Measurements from ENCODE around the gene NFYC. TPM values are rescaled to one million over a fixed set of nuclear protein-coding genes. Genes with fewer than 3 reads are reported as not detected.

NFYC gene
- total RNA-seq, 2 experiments from 2014 or later, result 52.6 to 61.7 TPM

GRCh38 chr1:40709100-40709801 lies 17.7 kb downstream of the NFYC start:
- CTCF ChIA-PET, result interaction anchor here (0.9 to 1.4 kb wide), 3 partner anchors 18 to 65 kb away, joined by 3 to 4 read pairs (median 3); partner anchors contain the start of gene NFYC
- Mint-ChIP-seq H3K27me3 (no peaks in the 10 kb centered on the region), H3K4me1 (ENCODE audit: low read depth) (peaks cover 63% of the 10 kb centered on the region), H3K4me3 (peak overlapping the region; percentile 87), H3K36me3 (peaks cover 6% of the 10 kb centered on the region), H3K27ac (peak overlapping the region; percentile 89), H3K9me3 (no peaks in the 10 kb centered on the region)
- intact Hi-C loops (cut with micrococcal nuclease), result loop anchor here (1.0 kb wide), 1 partner anchor 18 kb away; the partner anchor contains the start of gene NFYC
- POLR2A ChIA-PET, result interaction anchor here (1.3 to 2.2 kb wide), 2 partner anchors 15 to 18 kb away, joined by 3 to 6 read pairs; partner anchors contain the start of gene NFYC
- peak; percentile 79 for DNase-seq

GRCh38 chr1:40709802-40710278 lies 18.3 kb downstream of the NFYC start:
- H3K4me1 Mint-ChIP-seq (ENCODE audit: low read depth), result peaks cover 58% of the 10 kb centered on the region
- no peak for DNase-seq
- H3K9me3 Mint-ChIP-seq, result no peaks in the 10 kb centered on the region
- H3K36me3 Mint-ChIP-seq, result peaks cover 6% of the 10 kb centered on the region
- POLR2A ChIA-PET, result interaction anchor here (2.2 kb wide), 1 partner anchor 16 kb away, joined by 6 read pairs; no protein-coding TSS in a partner anchor
- H3K27ac Mint-ChIP-seq, result peak overlapping the region; percentile 89
- no peaks in the 10 kb centered on the region for H3K27me3 Mint-ChIP-seq
- CTCF ChIA-PET, result interaction anchor here (0.9 to 1.3 kb wide), 2 partner anchors 18 to 41 kb away, joined by 3 read pairs; partner anchors contain the start of gene NFYC
- intact Hi-C loops (cut with micrococcal nuclease), result loop anchor here (1.0 kb wide), 1 partner anchor 19 kb away; the partner anchor contains the start of gene NFYC
- H3K4me3 Mint-ChIP-seq, result peak overlapping the region; percentile 87

- Mint-ChIP-seq H3K9me3 (no peaks in the 10 kb centered on the region), H3K27ac (peak overlapping the region; percentile 52), H3K4me3 (no peak overlapping the region), H3K27me3 (no peaks in the 10 kb centered on the region), H3K36me3 (peaks cover 6% of the 10 kb centered on the region), H3K4me1 (ENCODE audit: low read depth) (peaks cover 56% of the 10 kb centered on the region)
- ChIA-PET POLR2A (interaction anchor here (1.4 kb wide), 1 partner anchor 19 kb away, joined by 4 read pairs; the partner anchor contains the start of gene NFYC), CTCF (interaction anchor here (0.9 kb wide), 1 partner anchor 19 kb away, joined by 3 read pairs; the partner anchor contains the start of gene NFYC)
- DNase-seq, result no peak
- intact Hi-C loops (cut with micrococcal nuclease), result no loop called here
Measured at GRCh38 chr1:40710581-40711315, 19.2 kb downstream of the NFYC start.

- no peaks in the 10 kb centered on the region for H3K27me3 Mint-ChIP-seq
- ChIA-PET POLR2A (interaction anchor here (1.4 kb wide), 1 partner anchor 20 kb away, joined by 4 read pairs; the partner anchor contains the start of gene NFYC), CTCF (interaction anchor here (0.8 to 1.2 kb wide), 2 partner anchors 10 to 82 kb away, joined by 3 to 4 read pairs; no protein-coding TSS in a partner anchor)
- peak overlapping the region; percentile 52 for H3K27ac Mint-ChIP-seq
- no peak overlapping the region for H3K4me3 Mint-ChIP-seq
- peaks cover 6% of the 10 kb centered on the region for H3K36me3 Mint-ChIP-seq
- H3K9me3 Mint-ChIP-seq, result no peaks in the 10 kb centered on the region
- intact Hi-C loops (cut with micrococcal nuclease), result no loop called here
- peaks cover 61% of the 10 kb centered on the region for H3K4me1 Mint-ChIP-seq (ENCODE audit: low read depth)
- peak; percentile 22 for DNase-seq
Measured at GRCh38 chr1:40711465-40712404, 20.2 kb downstream of the NFYC start.

- H3K4me3 Mint-ChIP-seq, result no peak overlapping the region
Measured at GRCh38 chr1:40712405-40712944, 21.0 kb downstream of the NFYC start.

DNA sequence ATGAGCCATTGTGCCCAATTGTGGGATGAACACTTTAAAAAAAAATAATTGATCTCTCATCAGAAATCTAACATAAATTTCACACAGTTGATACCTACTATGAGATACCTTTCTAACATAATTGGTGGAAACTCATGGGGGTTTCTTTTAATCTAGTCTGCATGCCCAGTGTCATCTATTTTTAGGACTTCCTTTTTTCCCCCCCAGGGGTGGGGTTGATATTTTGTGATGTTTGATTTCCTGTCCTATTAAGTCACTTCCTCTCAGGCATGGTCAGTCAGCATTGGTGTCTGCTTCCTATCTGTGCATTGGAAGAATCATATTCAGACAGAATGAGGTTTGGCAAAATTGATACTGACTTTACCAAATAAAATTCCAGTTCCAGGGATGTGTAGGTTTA lies 21.5 kb downstream of the NFYC start:
- Mint-ChIP-seq H3K36me3 (peaks cover 6% of the 10 kb centered on the region), H3K27ac (peak overlapping the region; percentile 69)
- CTCF ChIA-PET, result no interaction called here

More at GRCh38 chr1:40712405-40712944, 21.0 kb downstream of the NFYC start:
- intact Hi-C loops (cut with micrococcal nuclease), result no loop called here
- Mint-ChIP-seq H3K27ac (no peak overlapping the region), H3K9me3 (no peaks in the 10 kb centered on the region), H3K27me3 (no peaks in the 10 kb centered on the region), H3K36me3 (peaks cover 6% of the 10 kb centered on the region), H3K4me1 (ENCODE audit: low read depth) (peaks cover 66% of the 10 kb centered on the region)
- ChIA-PET POLR2A (interaction anchor here (1.4 kb wide), 1 partner anchor 21 kb away, joined by 4 read pairs; the partner anchor contains the start of gene NFYC), CTCF (interaction anchor here (1.2 kb wide), 1 partner anchor 9 kb away, joined by 4 read pairs; no protein-coding TSS in a partner anchor)
- DNase-seq, result no peak

DNA sequence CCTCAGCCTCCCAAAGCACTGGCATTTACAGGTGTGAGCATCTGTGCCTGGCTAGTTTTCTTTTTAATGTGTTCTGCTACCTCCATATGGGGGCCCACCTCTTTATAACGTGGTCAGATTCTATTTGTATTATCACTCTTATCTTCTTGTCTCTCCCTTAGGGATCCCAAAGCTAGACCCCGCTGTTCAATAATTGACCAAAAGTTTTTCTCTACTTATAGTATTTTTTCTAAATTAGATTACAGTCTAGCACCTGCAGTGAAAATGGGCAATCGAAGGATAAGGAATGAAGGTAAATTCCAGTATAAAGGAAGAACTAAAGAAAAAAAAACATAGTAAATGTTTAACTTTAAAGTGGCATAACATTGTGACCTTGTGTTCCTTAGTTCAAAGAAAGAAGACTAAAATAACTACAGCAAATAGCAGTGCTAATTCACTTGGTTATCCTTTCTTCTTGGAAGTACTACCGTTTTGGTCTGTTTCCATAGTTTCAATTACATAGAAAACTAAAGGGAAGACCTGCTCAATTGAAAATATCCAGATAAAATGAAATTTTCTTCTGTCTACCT lies 24.1 kb downstream of the NFYC start:
- CTCF ChIA-PET, result no interaction called here
- H3K9me3 Mint-ChIP-seq, result no peaks in the 10 kb centered on the region
- H3K4me1 Mint-ChIP-seq (ENCODE audit: low read depth), result peaks cover 55% of the 10 kb centered on the region
- no peak overlapping the region for H3K4me3 Mint-ChIP-seq
- intact Hi-C loops (cut with micrococcal nuclease), result no loop called here
- no peak overlapping the region for H3K27ac Mint-ChIP-seq
- POLR2A ChIA-PET, result no interaction called here
- peaks cover 6% of the 10 kb centered on the region for H3K36me3 Mint-ChIP-seq
- no peak for DNase-seq
- H3K27me3 Mint-ChIP-seq, result no peaks in the 10 kb centered on the region

More for the DNA sequence above, 21.5 kb downstream of the NFYC start:
- no peak overlapping the region for H3K4me3 Mint-ChIP-seq
- POLR2A ChIA-PET, result no interaction called here
- no peaks in the 10 kb centered on the region for H3K9me3 Mint-ChIP-seq
- intact Hi-C loops (cut with micrococcal nuclease), result no loop called here
- peaks cover 65% of the 10 kb centered on the region for H3K4me1 Mint-ChIP-seq (ENCODE audit: low read depth)
- no peaks in the 10 kb centered on the region for H3K27me3 Mint-ChIP-seq
- no peak for DNase-seq

DNA sequence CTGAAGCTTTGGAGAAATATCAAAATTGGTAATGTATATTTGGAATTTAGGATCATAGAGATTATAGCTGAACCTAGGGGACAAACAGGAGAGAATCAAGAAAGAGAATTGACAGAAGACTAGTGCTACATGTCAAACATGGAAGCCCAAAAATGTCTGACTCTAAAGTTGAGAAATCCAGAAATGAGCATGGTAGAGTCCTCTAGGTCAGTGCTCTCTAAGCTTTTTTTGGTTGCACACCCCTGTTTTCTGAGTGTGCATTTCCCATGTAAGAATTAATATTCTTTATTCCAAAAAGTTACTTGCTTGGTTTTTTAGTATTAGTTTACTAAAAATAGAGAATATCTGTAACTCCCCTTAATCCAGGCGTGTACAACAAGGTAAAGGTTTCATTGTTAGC lies 25.6 kb downstream of the NFYC start:
- ChIA-PET CTCF (interaction anchor here (0.6 to 1.1 kb wide), 3 partner anchors 9 to 58 kb away, joined by 3 to 4 read pairs (median 3); no protein-coding TSS in a partner anchor), POLR2A (no interaction called here)
- Mint-ChIP-seq H3K36me3 (peaks cover 6% of the 10 kb centered on the region), H3K27me3 (no peaks in the 10 kb centered on the region), H3K9me3 (no peaks in the 10 kb centered on the region), H3K4me1 (ENCODE audit: low read depth) (peaks cover 47% of the 10 kb centered on the region), H3K27ac (no peak overlapping the region), H3K4me3 (no peak overlapping the region)
- DNase-seq, result no peak
- intact Hi-C loops (cut with micrococcal nuclease), result no loop called here

GRCh38 chr1:40717955-40718354 lies 26.5 kb downstream of the NFYC start:
- Mint-ChIP-seq H3K36me3 (peaks cover 5% of the 10 kb centered on the region), H3K9me3 (no peaks in the 10 kb centered on the region), H3K4me1 (ENCODE audit: low read depth) (peaks cover 41% of the 10 kb centered on the region), H3K4me3 (no peak overlapping the region), H3K27ac (no peak overlapping the region), H3K27me3 (no peaks in the 10 kb centered on the region)
- ChIA-PET POLR2A (interaction anchor here (1.9 kb wide), 1 partner anchor 27 kb away, joined by 7 read pairs; the partner anchor contains the start of gene NFYC), CTCF (interaction anchor here (1.0 kb wide), 1 partner anchor 10 kb away, joined by 4 read pairs; no protein-coding TSS in a partner anchor)
- no peak for DNase-seq
- intact Hi-C loops (cut with micrococcal nuclease), result no loop called here

DNA sequence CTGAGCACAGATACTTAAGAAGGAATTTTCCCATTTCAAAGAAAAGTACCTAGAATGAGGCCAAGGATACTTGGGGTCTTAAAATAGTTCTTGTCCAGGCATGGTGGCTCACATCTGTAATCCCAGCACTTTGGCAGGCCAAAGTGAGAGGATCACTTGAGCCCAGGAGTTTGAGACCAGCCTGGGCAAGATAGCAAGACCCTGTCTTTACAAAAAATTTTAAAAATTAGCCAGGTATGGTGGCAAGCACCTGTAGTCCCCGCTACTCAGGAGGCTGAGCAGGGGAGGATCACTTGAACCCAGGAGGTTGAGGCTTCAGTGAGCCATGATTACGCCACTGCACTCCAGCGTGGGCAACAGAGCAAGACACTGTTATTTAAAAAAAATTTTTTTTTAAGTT lies 29.0 kb downstream of the NFYC start:
- CTCF ChIA-PET, result no interaction called here
- H3K36me3 Mint-ChIP-seq, result no peaks in the 10 kb centered on the region
- POLR2A ChIA-PET, result no interaction called here
- H3K27ac Mint-ChIP-seq, result no peak overlapping the region
- H3K4me1 Mint-ChIP-seq (ENCODE audit: low read depth), result peaks cover 41% of the 10 kb centered on the region
- no peak for DNase-seq
- no peaks in the 10 kb centered on the region for H3K9me3 Mint-ChIP-seq
- no peak overlapping the region for H3K4me3 Mint-ChIP-seq
- H3K27me3 Mint-ChIP-seq, result no peaks in the 10 kb centered on the region
- intact Hi-C loops (cut with micrococcal nuclease), result no loop called here

Data from activated CD4-positive, alpha-beta memory T cell treated with anti-CD3 and anti-CD28 coated beads for 36 hours (primary cell).